ENCODE measurements around the gene AUH.
A peak's percentile ranks its signal among the peaks of the same experiment; 100 is the strongest.
"Not testable (repeated sequence)": the region's sequence is repeated elsewhere in the genome, so short reads cannot be mapped to it uniquely, and the experiment has no call there.

AUH gene

DNA sequence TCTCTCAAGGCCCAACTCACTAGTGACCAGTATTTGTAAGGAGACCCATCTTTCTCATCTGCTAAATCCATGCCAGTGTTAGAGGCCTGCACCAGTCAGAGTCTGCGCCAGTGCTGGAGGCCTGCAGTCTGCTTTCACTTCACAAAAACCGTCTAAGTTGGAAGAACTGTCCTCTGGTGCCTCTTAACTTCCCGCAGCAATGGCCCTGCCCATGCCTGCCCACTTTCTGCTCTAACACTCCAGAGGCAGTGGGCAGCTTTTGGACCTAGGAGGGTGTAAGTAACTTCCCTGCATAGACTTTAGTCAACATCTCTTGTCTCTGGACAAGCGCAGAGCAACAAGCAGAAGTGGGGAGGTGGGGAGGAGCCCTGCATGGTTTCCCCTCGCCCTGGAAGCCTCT, 152.9 kb downstream of the AUH start:
- no peak for DNase-seq (ENCODE audit: low read depth)

GRCh38 chr9:91208419-91208745, 153.3 kb downstream of the AUH start:
- no peak for DNase-seq (ENCODE audit: low read depth)

DNA sequence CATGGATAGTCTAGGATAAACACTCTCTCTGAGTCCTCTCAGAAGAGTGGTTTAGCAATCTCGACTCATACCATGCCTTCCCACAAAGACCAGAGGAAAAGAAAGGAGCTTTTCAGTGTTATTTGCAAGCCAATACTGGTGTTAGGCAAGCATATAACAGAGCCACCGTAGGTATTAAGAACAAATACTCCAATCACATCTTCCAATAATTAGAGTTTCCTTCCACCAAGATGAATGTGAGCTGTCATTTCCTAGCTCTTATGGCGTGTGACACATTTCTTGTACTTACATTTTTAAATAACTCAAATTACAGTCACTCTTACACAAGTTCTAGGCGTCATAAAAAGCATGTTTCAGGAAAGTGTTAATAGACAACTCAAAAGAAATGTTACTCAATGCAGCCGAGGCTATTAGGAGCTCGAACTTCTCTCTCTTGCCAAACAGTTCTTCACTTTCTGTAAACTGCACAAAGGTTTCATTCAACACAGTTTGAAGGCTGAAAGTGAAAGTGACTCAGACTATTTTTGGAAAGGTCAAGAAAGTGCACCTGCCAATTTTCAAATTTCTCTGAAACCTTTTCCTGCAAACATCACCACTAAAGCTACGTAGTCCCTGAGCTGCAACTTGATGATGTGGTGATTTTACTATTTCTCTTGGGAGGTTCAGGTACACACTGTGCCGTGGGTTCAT, 153.8 kb downstream of the AUH start:
- DNase-seq (ENCODE audit: low read depth), result peak; percentile 91

DNA sequence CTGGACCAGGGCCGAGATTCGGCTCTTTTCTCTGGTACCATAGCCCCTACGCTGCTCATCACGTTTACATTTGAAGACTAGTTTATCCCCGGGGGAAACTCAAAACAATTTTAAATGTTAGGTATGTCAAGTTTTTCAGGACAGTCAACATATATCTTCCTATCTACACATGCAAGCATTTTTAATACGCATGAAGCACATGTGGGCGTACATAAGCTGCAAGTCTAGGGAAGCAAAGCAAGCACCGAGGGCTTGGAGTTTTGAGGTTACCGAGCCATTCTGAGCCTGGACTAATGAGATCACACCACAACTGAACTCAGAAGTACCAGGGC, 154.4 kb downstream of the AUH start:
- no peak for DNase-seq (ENCODE audit: low read depth)

GRCh38 chr9:91206806-91207205, 154.9 kb downstream of the AUH start:
- no peak for DNase-seq (ENCODE audit: low read depth)

DNA sequence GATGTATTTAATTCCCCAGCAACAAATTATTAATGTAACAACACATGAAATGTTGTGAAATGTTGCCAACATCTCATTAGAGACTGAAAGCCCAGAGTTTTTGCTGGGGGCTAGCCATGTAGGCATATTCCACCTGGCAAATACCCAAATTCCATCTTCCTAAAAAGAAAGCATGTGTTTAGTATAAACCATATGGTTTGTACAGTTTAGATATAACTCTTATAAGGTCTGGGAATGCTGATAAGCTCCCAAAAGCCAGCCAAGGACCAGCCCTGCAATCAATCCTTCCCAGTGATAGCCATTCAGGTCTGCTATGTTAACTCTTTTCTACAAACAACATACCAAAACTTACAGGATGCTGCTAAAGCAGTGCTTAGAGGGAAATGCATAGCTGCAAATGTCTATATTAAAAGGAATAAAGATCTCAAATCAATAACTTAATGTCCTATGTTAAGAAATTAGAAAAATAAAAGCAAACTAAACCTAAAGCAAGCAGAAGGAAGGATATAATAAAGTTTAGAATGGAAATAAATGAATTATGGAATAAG, 158.9 kb downstream of the AUH start:
- no peak for DNase-seq (ENCODE audit: low read depth)

DNA sequence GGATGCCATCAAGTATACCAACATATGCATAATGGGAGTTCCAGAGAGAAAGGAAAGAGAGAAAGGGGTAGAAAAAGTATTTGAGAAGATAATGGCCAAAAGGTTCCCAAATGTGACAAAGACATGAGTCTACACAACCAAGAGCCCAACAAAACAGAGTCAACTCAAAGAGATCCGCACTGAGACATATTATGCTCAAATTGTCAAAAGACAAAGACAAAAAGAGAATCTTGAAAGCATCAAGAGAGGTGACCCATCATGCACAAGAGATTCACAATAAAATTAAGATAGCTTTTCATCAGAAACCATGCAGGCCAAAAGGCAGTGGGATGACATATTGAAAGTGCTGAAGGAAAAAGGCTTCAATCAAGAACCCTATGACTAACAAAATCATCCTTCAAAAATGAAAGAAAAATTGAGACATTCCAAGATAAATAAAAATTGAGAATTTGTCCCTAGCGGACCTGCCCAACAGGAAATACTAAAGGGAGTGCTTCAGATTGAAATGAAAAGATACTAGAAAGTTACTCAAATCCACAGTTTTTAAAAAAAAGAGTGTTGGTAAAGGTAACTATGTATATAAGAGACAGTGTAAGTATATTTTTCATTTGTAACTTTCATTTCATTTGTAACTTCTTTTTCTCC, 160.9 kb downstream of the AUH start:
- no peak for DNase-seq (ENCODE audit: low read depth)

GRCh38 chr9:91199739-91200497, 161.8 kb downstream of the AUH start:
- DNase-seq (ENCODE audit: low read depth), result no peak

GRCh38 chr9:91198881-91199280, 162.8 kb downstream of the AUH start:
- not testable (repeated sequence) for DNase-seq (ENCODE audit: low read depth)

DNA sequence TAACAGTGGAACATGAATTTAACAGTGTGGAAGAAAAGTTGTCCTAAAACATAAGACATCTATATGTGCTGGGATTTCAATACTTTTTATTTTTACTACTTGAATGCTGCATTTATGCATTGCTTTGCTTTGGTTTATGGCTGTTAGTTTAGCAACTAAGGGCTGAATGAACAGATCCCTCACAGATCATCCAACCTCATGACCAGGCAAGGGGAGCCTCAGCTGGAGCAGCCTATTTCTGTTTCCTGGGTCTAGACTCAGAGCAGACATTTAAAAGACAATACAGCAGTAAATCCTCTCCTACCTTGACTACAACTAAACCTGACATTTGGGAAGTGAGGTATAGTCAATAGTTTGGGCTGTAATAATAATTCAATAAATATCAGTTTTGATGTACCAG, 163.3 kb downstream of the AUH start:
- peak; percentile 31 for DNase-seq (ENCODE audit: low read depth)

DNA sequence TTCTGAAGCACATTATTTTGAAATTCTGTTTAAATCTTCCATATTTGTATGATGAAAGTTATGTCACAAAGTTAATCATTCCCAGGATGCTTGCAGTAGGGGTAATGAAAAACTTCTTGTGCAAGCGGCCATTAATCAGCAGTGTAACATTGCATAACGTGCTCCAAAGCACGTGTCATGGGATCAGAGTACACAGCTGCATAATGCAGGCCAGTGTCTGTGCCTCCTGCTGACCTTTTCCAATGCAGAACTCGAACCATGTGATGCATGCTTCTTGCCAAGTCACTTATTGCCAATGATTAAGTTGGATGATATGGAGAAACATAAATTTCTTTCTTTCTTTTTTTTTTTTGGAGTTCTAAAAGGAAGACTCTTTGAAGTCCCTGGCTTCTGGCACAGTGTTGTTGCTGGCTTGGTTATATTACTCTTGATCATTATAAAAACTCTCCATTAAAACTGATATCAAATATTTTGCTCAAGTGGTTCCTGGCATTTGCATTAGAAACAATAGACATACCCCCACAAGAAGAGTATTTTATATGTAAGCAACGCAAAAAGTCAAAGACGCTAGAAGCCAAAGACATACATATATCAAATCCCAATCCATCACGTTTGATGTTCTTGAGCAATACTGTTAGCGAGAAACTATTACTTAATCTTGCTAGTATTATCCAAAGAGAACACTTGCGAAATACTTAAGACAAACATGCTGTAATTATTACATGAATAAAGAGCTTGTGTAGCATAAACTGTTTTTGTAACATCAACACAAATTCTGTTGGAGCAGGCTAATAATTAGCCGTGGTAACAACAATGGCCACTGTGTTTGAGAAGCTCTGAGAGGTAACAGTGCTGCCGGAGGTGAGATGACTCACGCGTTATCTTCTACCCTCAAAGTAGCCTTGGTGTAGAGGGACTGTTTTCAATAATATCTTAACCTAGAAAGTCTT, 164.2 kb downstream of the AUH start:
- DNase-seq (ENCODE audit: low read depth), result peak; percentile 99

- no peak for DNase-seq (ENCODE audit: low read depth)
Measured at GRCh38 chr9:91196103-91196950, 165.4 kb downstream of the AUH start.

GRCh38 chr9:91195372-91196012, 166.2 kb downstream of the AUH start:
- no peak for DNase-seq (ENCODE audit: low read depth)

DNA sequence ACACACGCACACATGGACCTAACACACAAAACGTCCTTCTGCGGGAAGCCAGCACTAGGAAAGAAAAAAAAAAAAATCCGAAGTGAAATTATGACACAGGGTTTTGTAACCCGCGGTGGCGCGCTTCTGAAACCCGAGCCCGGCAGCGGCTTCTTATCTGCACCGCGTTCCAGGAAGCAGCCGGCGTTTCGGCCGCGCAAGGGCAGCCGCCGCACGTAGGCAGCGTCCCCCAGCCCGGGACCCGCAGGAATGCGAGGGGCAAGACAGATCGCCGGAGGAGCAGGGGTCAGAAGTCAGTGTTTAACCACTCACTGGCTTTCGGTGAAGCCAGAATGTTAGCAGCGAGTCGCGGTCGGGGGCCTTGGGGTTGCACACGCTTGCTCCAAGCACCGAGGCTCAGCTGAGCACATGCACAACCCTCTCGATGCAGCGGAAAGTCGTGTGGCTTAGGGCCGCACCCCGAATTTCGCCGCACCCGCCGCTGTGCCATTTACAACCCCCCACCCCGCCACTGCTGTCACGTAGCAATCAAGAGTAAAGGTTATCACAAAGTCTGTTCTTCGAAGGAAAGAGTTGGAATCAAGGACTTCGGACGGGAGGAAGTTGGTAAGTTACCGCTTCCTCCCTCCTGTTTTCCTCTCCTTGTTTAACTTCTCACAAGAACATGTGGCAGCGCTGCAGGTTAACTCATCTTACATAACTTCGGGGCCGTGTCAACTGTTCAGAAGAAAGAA, 167.9 kb downstream of the AUH start:
- peak; percentile 92 for DNase-seq (ENCODE audit: low read depth)

- peak; percentile 97 for DNase-seq (ENCODE audit: low read depth)
Measured at GRCh38 chr9:91193087-91193657, 168.5 kb downstream of the AUH start.

DNA sequence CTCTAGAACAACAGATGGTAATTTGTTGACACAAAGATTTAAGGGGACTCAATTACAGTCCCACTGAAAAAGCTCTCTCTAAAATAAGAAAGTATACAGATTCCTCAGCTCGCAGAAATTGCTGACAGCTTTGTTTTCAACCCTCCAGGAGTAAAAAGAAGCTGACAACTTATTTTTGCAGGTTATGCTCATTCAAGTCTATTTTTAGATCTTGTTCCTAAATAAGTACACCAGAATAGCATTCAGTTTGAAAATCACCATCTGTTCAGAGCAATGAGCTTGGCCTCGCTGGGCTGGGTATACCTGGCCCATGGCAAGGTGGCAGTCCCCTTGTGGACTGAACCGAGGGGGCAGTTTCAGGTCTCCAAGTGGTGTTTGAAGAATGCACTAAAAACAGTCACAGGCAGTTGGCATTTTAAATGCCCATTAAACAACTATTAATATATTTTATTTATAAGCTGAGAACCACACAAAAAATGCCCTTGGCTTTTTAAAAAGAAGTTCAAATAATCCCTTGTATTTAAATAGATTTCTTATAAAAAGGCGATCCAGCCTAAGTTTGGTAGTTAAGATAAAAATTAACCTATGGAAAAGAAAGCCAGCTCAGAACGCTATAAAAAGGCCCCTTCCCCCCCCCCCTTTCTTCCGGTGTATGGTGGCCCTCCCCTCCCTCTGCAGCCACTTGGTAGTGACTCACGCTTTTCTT, 169.2 kb downstream of the AUH start:
- no peak for DNase-seq (ENCODE audit: low read depth)

- DNase-seq (ENCODE audit: low read depth), result no peak
Measured at GRCh38 chr9:91191411-91192380, 170.0 kb downstream of the AUH start.

- DNase-seq (ENCODE audit: low read depth), result no peak
Measured at GRCh38 chr9:91190062-91190461, 171.7 kb downstream of the AUH start.
